CD4-positive, alpha-beta T cell treated with Interleukin-15 for 4 hours (primary cell): ENCODE results near the gene PEX14.

Experiments
- DNase-seq: peaks from one replicate; pipeline ENCODE4 v3.0.0-alpha.2; 2020; ENCODE audit warnings: low spot score

Gene PEX14

GRCh38 chr1:10544239-10544638, 69.5 kb downstream of the PEX14 start:
- peak; percentile 30 for DNase-seq

- DNase-seq = no peak
Measured at GRCh38 chr1:10546896-10547295, 72.1 kb downstream of the PEX14 start.

- no peak for DNase-seq
Measured at GRCh38 chr1:10549904-10550664, 75.3 kb downstream of the PEX14 start.

- no peak for DNase-seq
Measured at GRCh38 chr1:10553118-10553517, 78.4 kb downstream of the PEX14 start.

- no peak for DNase-seq
Measured at GRCh38 chr1:10555635-10556429, 81.1 kb downstream of the PEX14 start.

GRCh38 chr1:10556430-10557005, 81.8 kb downstream of the PEX14 start:
- no peak for DNase-seq

GRCh38 chr1:10557714-10558113, 83.0 kb downstream of the PEX14 start:
- DNase-seq = no peak

GRCh38 chr1:10559386-10559785, 84.6 kb downstream of the PEX14 start:
- no peak for DNase-seq

GRCh38 chr1:10561497-10561896, 86.7 kb downstream of the PEX14 start:
- no peak for DNase-seq

GRCh38 chr1:10561955-10562354, 87.2 kb downstream of the PEX14 start:
- DNase-seq = no peak

GRCh38 chr1:10564063-10564462, 89.3 kb downstream of the PEX14 start:
- DNase-seq = no peak

GRCh38 chr1:10569531-10569930, 94.8 kb downstream of the PEX14 start:
- no peak for DNase-seq

GRCh38 chr1:10575616-10576015, 100.9 kb downstream of the PEX14 start:
- DNase-seq = no peak

GRCh38 chr1:10578070-10578469, 103.3 kb downstream of the PEX14 start:
- no peak for DNase-seq

GRCh38 chr1:10583641-10584040, 108.9 kb downstream of the PEX14 start:
- DNase-seq = no peak

- DNase-seq = no peak
Measured at GRCh38 chr1:10585242-10585641, 110.5 kb downstream of the PEX14 start.

- DNase-seq = no peak
Measured at GRCh38 chr1:10586125-10586524, 111.4 kb downstream of the PEX14 start.

GRCh38 chr1:10588640-10589039, 113.9 kb downstream of the PEX14 start:
- no peak for DNase-seq

GRCh38 chr1:10589074-10589473, 114.3 kb downstream of the PEX14 start:
- no peak for DNase-seq

- DNase-seq = no peak
Measured at GRCh38 chr1:10591010-10591409, 116.3 kb downstream of the PEX14 start.

GRCh38 chr1:10592373-10592772, 117.6 kb downstream of the PEX14 start:
- DNase-seq = no peak

- DNase-seq = no peak
Measured at GRCh38 chr1:10593750-10594149, 119.0 kb downstream of the PEX14 start.

GRCh38 chr1:10594595-10595223, 120.0 kb downstream of the PEX14 start:
- DNase-seq = no peak
